M059J (cell line): Measurements from ENCODE around the gene SUDS3. TPM values are rescaled to one million over a fixed set of nuclear protein-coding genes. Genes with fewer than 3 reads are reported as not detected.
A peak's percentile ranks its signal among the peaks of the same experiment; 100 is the strongest.

Experiments used
- DNase-seq: peaks from one replicate; pipeline ENCODE4 v3.0.0-alpha.2; 2012; ENCODE audit warnings: low read depth
- total RNA-seq: library from RNA; depleted of rRNA; stranded (reverse); fragments of >200 nt; shearing (Covaris generic); gene quantifications from 2 replicates; pipeline ENCODE4 v1.2.3, GENCODE V29; 2014; rRNA removed

Gene SUDS3
- total RNA-seq, 1 experiment from 2014 or later, result 43.3 TPM

- DNase-seq, result no peak
These were observed 70.8 kb downstream of the SUDS3 start for GRCh38 chr12:118447181-118447580.

GRCh38 chr12:118448341-118448740, 72.0 kb downstream of the SUDS3 start:
- no peak for DNase-seq

- no peak for DNase-seq
These were observed 79.0 kb downstream of the SUDS3 start for GRCh38 chr12:118455327-118455726.

GRCh38 chr12:118456741-118457140, 80.4 kb downstream of the SUDS3 start:
- DNase-seq, result peak; percentile 7

GRCh38 chr12:118459110-118459509, 82.8 kb downstream of the SUDS3 start:
- DNase-seq, result no peak

GRCh38 chr12:118463677-118464076, 87.3 kb downstream of the SUDS3 start:
- DNase-seq, result no peak

GRCh38 chr12:118465706-118466105, 89.4 kb downstream of the SUDS3 start:
- no peak for DNase-seq

Other genes starting within 250 kb of the SUDS3 start
- 251 and 299 TPM in 2 replicates for gene PEBP1, start 240.4 kb upstream of the SUDS3 start, total RNA-seq
- 21.9 and 24.7 TPM in 2 replicates for gene TAOK3, start 3.6 kb upstream of the SUDS3 start, total RNA-seq